CD4-positive, alpha-beta T cell treated with Interleukin-21 for 1 hour (primary cell): ENCODE data around the gene MATN1.

ENCODE experiments used
- DNase-seq: peaks from one replicate; pipeline ENCODE4 v3.0.0-alpha.2; 2020

Gene MATN1

DNA sequence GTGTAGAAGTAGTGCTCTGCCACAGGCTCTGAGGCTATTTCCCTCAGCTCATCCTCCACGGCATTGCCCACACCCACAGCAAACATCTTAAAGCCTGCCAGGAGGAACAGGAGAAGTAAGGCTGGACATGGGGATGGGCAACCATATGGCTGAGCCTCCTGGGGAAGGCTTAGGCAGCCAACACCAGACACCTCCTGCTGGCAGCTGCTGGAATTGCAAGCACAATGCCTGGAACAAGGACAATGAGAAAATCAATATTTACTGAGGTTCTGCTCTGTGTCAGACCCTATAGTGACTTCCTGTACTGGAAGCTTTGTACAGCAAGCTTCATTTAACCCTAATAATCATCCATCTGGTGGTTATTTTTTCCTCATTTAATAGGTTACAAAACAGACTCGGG, 8.2 kb downstream of the MATN1 start:
- DNase-seq: peak; percentile 25

DNA sequence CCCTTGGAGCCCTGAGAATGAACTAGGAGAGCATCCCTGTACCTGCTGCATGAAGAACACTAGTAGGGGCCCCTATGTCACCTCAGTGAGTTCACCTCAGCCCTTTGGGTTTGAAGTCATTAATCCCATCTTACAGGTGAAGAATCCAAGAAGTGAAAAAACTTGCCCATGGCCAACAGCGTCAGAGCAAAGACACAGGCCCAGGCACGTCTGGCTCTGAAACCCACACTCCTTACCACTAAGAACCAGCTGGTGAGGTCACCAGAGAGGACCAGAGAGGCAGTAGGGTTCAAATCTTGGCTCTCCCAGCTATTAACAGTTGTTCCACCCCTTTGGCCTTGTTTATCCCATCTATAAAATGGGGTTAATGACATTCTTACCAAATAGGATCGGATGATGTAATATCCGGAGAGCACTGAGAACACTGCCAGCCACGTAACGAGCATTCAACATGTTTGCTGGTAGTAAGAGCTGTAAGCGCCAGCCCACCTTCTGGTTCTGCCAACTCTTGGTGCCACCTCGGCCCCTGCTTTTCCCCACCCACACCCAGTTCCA, 8.8 kb downstream of the MATN1 start:
- DNase-seq: no peak

DNA sequence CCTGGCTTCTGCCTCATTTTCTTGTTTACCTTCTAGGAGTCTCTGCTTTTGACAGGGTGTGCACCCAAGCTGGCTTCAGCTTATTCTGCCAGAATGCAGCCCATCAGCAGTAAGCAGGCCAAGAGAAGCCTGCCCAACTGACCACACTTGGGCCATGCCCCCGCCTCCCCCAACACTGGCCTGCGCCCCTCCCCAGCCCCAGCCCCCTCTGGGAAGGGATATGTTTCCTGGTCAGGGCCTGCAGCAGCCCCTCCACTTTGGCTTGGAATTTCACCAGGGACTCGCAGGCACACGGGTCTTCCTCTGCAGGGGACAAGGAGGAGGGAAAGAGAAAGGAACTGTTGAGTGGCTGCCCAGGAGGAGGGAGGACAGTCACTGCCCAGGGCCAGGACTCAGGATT, 9.4 kb downstream of the MATN1 start:
- no peak for DNase-seq

DNA sequence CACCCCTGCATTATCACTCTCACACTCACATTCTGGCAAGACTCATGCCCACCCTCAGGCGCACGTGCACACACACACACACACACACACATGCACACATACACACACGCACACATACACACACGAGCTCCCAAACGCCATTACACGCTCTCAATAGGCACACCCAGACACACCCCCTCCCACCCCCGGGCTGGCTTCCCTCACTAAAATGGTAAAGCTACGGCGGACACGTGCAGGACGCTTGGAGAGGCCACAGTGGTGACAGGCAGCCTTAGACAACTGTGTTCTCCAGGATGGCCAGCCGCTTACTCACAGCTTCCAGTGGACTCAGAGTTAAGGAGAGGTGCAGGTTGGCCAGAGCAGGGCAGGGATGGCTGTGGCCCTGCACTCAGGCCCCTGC, 10.1 kb downstream of the MATN1 start:
- no peak for DNase-seq

DNA sequence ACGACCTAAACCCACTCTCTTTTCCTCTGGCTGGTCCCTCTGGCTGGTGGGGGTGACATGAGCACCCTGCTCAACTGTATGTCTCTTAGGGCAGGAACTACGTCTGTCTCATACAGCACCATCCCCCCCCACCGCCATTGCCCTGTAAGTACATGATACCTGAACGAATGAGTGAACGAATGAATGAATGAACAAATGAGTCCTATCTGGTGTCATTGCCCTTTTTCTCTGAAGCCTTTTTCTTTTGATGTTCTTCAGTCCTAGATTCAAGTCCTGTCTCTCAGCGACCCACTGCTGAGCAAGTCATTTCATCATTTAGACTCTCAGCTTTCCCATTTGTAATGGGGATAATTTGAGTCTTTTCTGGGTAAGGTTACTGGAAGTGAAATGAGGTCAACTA, 10.8 kb downstream of the MATN1 start:
- DNase-seq: no peak

DNA sequence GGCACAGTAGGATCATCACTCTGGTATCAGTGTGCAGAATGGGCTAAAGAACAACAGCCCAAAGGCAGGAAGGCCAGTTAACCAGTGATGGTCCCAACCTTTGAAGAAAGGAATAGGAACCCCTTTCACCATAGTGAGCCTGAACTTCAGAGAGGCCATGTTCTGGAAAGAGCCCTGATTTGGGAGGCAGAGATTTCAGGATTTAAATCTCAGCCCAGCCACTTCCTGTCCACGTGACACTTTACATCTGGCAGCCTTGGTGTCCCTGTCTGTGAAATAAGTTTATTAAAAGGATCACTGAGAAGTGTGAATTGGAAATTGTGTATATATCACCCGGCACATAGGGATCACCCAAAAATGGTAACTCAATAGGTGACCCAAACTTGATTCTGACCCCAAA, 13.0 kb downstream of the MATN1 start:
- DNase-seq: no peak

DNA sequence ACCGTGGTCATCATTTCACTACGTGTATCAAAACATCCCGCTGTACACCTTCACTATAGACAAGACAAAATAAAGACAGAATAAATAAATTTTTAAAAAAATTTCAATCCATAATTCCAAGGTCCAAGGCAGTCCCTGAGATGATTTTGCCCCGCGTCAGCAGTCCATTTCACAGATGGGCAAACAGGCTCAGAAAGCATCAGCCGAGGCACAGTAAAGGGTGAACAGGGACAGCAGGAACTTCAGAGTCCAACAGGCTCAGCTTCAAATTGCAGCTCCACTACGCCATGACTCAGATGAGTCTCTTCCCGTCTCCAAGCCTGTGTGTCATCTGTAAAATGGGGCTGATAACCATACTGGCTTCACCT, 15.0 kb downstream of the MATN1 start:
- no peak for DNase-seq

DNA sequence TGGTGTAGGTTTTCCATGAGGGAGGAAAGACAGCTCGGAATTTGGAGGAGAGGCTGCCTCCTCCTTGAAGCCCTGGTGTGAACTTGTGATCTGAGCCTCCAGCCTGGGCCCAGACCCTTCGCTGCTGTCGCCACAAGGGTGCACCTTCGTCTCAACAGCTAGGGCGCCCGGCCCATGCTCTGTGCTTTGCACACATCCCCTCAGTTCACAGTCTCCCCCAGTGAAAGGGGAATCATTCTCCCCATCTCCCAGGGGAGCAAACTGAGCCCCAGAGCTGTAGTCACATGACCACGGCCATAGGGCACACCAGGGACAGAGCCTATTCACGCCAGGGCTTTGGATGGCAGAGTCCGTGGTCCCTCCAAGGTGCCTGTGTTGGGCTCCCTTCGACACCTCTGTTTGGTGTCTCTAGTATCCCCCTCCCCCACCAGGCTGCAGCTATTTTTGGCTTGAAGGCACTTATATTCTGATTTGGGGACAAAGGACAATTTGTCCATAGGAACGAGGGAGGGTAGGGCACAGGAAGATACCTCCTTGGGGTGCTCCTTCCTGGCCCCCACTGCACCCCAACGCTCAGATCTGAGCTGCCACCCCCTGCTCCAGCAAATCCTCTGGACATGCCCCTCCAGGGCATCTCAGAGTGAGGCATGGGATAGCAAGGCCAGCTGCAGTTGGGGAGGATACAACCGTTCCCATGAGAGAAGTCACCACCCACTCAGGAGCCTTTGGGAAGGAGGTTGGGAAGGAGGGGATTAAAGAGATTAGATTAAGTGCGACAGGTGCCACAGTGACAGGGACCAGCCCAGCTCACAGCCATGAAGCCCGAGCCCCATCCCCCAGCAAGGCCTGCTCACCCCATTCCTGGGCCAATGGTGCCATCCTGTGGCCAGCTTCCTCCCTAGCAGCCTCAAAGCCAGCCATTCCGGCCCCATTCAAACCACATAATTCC, 15.7 kb downstream of the MATN1 start:
- DNase-seq: peak; percentile 56

DNA sequence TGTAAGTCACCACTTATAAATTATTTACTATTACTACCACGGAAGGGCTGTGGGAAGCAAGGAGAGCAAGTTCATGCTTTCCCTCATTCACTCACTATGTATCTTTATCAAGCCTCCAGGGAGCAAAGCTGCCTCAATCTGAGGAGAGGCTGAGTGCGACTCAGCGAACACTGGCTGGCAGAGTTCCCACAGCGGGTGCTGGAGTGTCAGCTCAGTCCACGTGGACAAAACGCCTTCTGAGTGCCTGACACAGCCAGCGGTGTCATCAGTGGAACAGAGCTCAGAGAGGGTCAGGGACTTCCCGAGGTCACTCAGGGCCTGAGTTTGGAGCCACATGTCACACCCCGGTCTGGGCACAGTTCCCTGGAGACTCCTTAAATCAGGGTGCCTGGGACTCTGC, 16.9 kb downstream of the MATN1 start:
- DNase-seq: no peak

DNA sequence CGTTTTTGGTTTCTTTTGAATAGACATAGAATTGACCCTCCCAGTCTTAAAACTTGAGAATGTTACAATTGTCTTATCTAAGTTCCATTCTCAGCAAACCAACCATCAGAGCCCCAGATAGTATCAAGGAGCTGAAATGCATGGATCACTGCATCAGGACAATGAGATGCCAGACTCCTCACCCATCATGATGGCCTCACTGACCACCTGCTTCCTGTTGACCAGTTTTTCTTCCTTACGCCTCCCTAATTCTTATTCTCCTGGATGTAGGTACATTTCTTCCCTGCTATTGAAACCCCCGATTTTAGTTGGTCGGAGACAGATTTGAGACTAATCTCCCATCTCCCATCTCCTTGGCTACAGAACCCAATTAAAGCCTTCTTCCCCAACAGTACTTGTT, 17.7 kb downstream of the MATN1 start:
- DNase-seq: no peak

DNA sequence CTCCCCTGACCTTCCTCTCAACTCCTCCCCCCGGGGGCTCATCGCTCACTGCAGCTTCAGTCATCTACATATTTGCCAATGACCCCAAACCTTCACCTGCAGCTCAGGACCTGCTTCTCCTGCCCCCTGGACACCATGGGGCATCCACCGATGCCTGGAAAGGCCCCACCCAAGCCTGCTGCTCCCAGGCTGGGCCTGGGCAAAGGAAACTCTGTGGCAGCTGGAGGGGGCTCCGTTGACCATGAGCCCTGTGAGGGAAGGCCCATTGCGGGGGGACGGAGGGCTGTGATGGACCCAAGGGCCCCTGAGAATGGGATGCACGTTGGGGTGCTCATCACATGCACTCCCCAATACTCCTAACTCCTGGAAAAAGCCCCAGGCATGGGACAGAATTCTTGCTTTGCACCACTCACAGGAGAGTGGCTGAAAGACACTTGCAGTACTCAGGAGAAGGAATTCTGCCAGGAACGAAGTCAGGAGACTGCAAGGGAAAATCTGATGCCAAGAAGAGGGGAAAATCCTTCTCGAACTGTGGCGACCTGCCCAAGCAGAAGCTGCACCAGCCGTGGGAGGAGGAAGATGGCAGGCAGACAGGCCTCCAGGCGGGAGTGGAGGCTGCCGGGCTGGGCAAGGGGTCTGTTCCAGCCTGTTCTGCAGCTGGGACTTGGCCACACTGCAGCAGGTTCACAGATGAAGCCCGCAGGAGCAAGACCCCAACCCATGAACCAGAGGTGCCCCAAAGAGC, 18.4 kb downstream of the MATN1 start:
- no peak for DNase-seq

DNA sequence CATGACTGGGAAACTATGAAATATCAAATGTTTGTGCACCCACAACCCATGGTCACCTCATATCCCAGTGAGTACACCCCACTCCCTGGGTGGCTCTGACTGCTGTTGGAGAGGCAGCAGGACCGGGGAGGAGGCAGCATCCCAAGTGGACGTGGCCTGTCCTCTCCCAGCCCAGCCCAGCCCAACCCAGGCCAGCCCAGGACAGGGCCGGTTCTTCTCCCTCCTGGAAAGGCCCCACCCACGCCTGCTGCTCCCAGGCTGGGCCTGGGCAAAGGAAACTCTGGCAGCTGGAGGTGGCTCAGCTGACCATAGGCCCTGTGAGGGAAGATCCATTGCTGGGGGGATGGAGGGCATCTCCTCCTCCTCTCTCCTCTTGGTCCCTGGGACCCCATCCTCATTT, 19.1 kb downstream of the MATN1 start:
- no peak for DNase-seq

DNA sequence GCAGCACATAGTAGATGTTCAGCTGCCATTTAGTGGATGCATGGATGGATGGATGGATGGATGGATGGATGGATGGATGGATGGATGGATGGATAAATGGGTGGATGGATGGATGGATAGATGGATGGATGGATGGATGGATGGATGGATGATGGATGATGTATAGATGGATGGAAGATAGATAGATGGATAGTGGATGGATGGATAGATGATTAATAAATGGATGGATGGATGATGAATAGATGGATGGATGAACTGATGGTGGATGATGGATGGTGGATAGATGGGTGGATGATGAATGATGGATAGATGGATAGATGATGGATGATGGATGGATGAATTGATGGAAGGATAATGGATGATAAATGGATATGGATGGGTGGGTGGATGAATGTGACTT, 20.6 kb downstream of the MATN1 start:
- no peak for DNase-seq

DNA sequence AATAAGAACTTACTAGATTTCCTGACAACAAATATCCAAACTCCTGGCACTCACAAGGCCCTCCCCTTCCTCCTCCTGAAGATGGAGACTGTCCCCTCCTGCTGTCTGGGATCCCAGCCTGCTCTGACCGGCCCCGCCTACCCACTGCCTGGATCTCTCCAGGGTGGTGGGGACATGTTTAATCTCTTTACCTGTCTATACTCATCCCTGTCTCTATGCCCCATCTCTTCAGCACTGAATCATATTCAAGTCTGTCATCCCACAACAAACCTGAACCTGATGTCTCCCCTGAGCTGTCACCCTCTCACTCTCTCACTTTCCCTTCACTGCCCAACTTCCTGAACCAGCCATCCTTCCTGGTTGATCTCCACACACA, 22.1 kb downstream of the MATN1 start:
- no peak for DNase-seq

DNA sequence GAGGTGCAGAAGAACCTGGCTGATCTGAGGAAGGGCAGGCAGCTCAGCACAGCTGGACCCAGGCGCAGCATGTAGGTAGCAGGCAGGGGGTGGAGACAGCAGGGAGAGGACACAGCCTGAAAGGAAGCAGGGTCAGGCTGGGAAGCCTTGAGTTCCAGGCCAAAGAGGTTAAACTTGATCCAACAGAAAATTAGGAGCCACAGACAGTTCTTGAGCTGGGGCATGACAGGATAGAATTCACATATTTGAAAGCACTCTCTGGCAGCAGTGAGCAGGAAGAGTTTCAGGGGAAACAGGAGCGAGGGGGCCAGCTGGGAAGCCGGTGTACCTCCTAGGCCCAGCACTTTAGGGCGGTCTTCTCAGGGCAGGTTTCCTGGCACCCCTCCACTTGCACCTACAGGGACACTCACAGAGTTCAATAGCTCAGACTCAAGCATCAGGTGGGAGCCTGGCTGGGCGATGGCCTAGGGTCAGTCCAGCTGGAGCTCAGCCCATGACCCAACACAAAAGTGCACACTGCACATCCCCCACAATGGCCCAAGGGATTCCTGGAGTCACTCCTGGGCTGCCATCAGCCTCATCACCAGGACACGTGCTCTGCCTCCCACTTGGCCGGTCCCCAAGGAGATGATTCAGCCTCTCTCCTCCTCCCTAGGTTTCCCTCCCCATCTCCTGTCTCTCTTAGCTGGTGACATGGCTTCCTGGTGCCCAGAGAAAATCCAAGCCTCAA, 22.7 kb downstream of the MATN1 start:
- DNase-seq: no peak

DNA sequence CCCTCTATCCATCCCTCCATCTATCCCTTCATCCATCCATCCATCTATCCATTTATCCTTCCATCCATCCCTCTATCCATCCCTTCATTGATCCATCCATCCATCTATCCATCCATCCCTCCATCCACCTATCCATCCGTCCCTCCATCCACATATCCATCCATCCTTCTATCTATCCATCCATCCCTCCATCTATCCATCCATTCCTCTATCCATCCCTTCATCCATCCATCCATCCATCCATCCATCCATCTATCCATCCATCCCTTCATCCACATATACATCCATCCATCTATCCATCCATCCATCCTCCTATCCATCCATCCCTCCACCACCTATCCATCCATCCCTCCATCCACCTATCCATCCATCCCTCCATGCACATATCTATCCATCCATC, 23.6 kb downstream of the MATN1 start:
- no peak for DNase-seq

DNA sequence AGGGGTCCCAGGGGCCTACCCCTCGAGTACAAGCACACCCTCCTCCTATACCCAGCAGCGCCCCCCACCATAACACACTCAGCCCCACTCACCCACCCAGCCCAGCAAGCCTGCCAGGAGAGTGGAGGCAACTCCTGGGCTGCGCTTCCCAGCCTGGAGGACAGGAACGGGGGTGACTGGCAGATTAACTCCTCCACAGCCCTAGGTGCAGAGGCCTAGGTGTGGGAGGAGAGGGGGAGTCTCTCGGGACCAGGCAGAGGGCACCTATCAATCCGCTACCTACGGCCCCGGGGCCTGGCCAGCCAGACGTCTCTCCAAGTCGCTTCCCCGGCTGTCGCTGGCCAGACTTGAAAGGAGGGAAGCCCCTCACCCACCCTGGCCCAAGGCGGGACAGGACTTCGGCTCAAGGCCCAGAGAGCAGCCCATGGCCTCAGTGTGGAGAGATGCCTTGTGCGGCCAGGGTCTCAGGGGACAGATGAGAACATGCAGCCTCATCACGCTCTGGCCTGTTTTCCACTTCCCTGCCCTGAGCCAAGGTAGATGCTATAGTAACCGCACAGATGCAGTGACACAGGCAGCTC, 24.9 kb downstream of the MATN1 start:
- DNase-seq: no peak

DNA sequence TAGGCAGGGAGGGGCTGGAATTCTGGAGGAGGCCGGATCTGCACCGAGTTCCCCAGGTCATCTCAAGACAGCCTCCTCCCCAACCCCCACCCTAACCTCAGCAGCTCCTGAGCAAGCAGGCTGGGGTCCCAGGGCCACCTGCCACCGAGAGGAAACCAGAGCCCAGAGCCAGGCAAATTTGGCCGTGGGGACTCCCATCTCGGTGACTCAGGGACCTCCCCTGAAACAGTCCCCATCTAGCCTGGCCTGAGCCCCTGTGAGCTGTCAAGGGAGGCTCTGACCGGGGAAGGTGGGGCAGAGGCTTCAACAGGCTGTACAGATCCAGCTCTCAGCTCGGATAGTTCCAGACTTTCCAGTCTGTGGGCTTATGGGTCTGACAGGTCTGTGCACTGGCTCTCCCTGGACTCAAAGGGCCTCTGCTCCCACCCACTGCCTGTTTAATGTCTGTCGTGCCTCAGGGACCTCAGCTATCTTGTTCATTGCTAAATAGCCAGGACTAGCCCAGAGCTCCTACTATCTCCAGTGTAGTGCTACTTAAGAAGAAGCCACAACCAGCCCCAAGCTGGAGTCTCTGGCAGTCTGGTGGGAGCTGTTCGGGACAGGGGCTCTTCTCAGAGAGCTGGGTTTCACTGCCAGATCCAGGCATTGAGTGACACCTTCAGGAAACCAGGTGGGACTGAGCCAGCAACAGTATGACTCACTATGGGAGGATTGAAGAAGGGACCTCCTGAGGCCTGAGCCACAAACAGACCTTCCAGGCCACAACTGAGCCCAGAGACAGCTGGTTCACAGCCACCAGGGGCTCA, 25.6 kb downstream of the MATN1 start:
- DNase-seq: no peak

DNA sequence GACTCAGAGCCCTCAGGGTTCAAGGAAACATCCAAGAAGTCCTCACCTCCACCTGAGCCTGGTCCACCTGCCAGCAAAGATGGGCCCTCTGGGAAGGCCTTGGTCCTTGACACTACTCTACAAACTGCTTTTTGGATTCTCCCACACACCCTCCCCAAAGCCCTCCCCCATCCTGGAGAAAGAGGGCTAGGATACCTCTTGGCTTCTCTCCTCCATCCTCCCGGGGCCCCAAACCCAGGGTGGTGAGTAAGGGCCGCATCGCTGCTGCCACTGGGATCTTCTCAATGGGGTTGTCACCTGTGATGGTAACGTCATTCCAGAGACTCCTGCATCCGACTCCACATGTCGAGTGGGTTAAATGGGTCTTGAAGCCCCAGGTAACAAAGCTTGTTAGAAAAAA, 26.6 kb downstream of the MATN1 start:
- DNase-seq: no peak

DNA sequence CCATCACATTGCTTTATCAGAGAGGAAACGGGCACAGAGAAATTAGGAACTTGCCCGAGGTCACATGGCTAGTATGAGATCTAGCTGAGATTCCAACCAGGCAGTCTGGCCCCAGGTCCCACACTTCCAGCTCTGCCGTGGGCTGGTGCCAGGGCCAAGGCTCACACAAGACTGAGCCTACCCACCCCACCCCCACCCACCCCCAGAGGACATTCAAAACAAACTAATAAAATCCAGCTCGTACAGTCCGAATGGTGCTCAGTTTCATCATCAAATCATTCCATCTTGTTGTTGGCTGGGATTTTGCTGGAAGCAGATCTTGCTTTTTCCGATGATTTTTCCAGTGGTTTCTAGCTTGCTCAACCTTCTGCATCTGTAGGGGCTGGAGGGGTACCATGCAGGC, 27.9 kb downstream of the MATN1 start:
- no peak for DNase-seq

DNA sequence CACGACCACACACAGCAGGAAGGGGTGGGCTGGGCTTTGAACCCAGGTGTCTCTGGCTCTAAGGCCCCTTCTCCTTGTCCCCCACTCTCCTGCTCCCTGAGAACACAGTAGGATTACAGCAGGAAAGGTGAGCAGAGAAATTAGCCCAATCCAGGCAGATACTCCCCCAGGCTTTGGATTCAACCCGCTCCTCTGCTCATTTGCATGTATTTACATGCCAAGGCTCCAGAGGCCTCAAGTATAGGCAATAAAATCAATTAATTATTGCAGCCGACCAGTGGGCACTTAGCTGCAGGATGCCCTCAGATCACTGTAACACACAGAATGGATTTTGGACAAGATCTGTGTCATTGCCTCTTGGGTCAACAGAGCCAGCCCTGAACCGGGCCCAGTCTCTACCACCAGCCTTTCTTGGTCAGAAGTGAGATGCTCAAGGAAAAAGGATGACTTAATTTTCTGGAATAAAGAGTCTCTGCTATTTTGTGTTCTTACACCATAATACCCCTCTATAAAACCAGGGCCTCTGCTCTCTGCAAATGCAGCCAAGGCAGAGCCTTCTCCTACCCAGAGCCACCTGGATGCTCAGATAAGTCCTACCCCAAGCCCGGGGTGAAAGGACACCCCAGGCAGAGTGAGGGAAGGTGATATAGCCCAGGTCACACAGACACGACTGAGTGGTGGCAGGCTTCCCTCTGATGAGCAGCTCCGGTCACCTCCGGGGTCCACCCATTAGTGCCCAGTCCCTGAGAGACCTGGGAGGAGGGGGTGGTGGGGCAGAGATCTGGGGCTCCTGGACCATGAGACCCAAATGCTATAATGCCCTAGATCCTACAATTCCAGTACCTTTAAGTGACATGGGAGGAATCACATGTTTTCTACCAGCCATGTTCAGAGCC, 28.9 kb downstream of the MATN1 start:
- no peak for DNase-seq
